GM19193 (cell line): ENCODE results near the gene PMEPA1.

Source experiments
- POLR2A ChIP-seq: IDR thresholded peaks from 4 replicates; pipeline ENCODE4 v1.6.1; 2011; ENCODE audit not compliant: insufficient read depth, insufficient read length; ENCODE audit errors: extremely low read depth

The PMEPA1 gene

GRCh38 chr20:57620274-57620990, 89.4 kb downstream of the PMEPA1 start, which contains the start of gene ZBP1:
Gene ZBP1 (minus strand): TSS chr20:57620426. CDS start chr20:57620295, 131 bp downstream.
- peak; percentile 45 for TF ChIP-seq POLR2A

GRCh38 chr20:57619051-57619831, 90.6 kb downstream of the PMEPA1 start:
- peak; percentile 44 for TF ChIP-seq POLR2A

- no peak for TF ChIP-seq POLR2A
Observed at GRCh38 chr20:57618764-57619050, 91.1 kb downstream of the PMEPA1 start.

GRCh38 chr20:57618091-57618763, 91.6 kb downstream of the PMEPA1 start:
- no peak for TF ChIP-seq POLR2A

- no peak for TF ChIP-seq POLR2A
Observed at GRCh38 chr20:57617079-57617795, 92.6 kb downstream of the PMEPA1 start.

- TF ChIP-seq POLR2A = no peak
Observed at GRCh38 chr20:57616143-57616951, 93.5 kb downstream of the PMEPA1 start.

GRCh38 chr20:57615445-57615811, 94.4 kb downstream of the PMEPA1 start:
- no peak for TF ChIP-seq POLR2A

GRCh38 chr20:57614490-57615444, 95.0 kb downstream of the PMEPA1 start:
- no peak for TF ChIP-seq POLR2A

- no peak for TF ChIP-seq POLR2A
Observed at GRCh38 chr20:57613481-57613921, 96.3 kb downstream of the PMEPA1 start.

GRCh38 chr20:57612916-57613315, 96.9 kb downstream of the PMEPA1 start:
- TF ChIP-seq POLR2A = no peak

- no peak for TF ChIP-seq POLR2A
Observed at GRCh38 chr20:57612436-57612835, 97.4 kb downstream of the PMEPA1 start.

- no peak for TF ChIP-seq POLR2A
Observed at GRCh38 chr20:57611586-57612311, 98.1 kb downstream of the PMEPA1 start.
